HCT116 (cell line): ENCODE data around the gene TNFAIP2. TPM values are rescaled to one million over a fixed set of nuclear protein-coding genes. Genes with fewer than 3 reads are reported as not detected.

ENCODE experiments used
- ATAC-seq: fragments of 200-7000 bp; cut with Tn5 transposase; 2 replicates; pipeline ENCODE4 v1.9.1; 2020; ENCODE audit warnings: mild to moderate bottlenecking, moderate library complexity
- BruUV-seq: library from RNA; stranded (reverse); fragments of 400-500 nt; replicated peaks from 2 replicates; lab custom pipeline; 2021; lab: Mats Ljungman, UMichigan
- CTCF ChIA-PET: fragments of 300-600 bp; sonication (Branson Sonifier 250); formaldehyde crosslinking; loops from one replicate; lab custom pipeline; 2021; ENCODE audit warnings: antibody characterized with exemption; lab: Charles Lee
- POLR2A ChIA-PET: fragments of 300-600, 350-600 bp; sonication (Branson Sonifier 250); formaldehyde crosslinking; loops from one replicate; lab custom pipeline; 2021; ENCODE audit warnings: antibody characterized with exemption; lab: Charles Lee
- RAD21 ChIA-PET, 2 experiments: fragments of 300-600 bp; sonication (Branson Sonifier 250); formaldehyde crosslinking; loops; one replicate each; lab custom pipeline; 2023; ENCODE audit warnings: low total read pairs in 2 of 2; ENCODE audit not compliant: uncharacterized antibody in 2 of 2, unreplicated experiment in 2 of 2, low non-redundant PET in 1 of 2; lab: Charles Lee
- DNase-seq: peaks from one replicate; pipeline ENCODE4 v3.0.0-alpha.2; 2010; ENCODE audit warnings: low read depth, low spot score
- H2AFZ ChIP-seq: fragments of 200-600 bp; shearing (Covaris generic), sonication (generic); 2 replicates; pipeline ENCODE4 v1.6.1; 2017; ENCODE audit warnings: low read depth, mixed run types, mixed read lengths, antibody characterized with exemption, low read length; ENCODE audit not compliant: poor library complexity, severe bottlenecking
- H3K27ac ChIP-seq: 2 replicates; pipeline ENCODE4 v1.5.1; 2012; ENCODE audit warnings: low read depth, low read length
- H3K27me3 ChIP-seq: fragments of 200-600 bp; sonication (generic); 2 replicates; pipeline ENCODE4 v1.6.1; 2016; ENCODE audit warnings: mixed run types, low read length, mixed read lengths; ENCODE audit not compliant: insufficient read depth
- H3K36me3 ChIP-seq, 2 experiments: fragments of 200-500 bp in 1 of 2; fragments of 200-600 bp in 1 of 2; sonication (Bioruptor generic) in 1 of 2; sonication (generic) in 1 of 2; 2 replicates each; pipeline versions ENCODE4 v1.5.1 to v1.6.1; 2014 to 2016; ENCODE audit warnings: low read length in 2 of 2, inconsistent platforms in 1 of 2, mixed read lengths in 1 of 2, mixed run types in 1 of 2; ENCODE audit not compliant: insufficient read depth in 2 of 2, control insufficient read depth in 1 of 2
- H3K4me1 ChIP-seq, 2 experiments: fragments of 200-600 bp in 1 of 2; sonication (generic) in 1 of 2; 2 replicates each; pipeline versions ENCODE4 v1.5.1 to v1.6.1; 2012 to 2017; ENCODE audit warnings: low read length in 2 of 2, inconsistent platforms in 1 of 2, mild to moderate bottlenecking in 1 of 2, mixed read lengths in 1 of 2, mixed run types in 1 of 2, moderate library complexity in 1 of 2; ENCODE audit not compliant: insufficient read depth in 2 of 2, control insufficient read depth in 1 of 2
- H3K4me2 ChIP-seq: fragments of 200-600 bp; sonication (generic); 2 replicates; pipeline ENCODE4 v1.6.1; 2017; ENCODE audit warnings: mixed run types, low read length, mixed read lengths
- H3K4me3 ChIP-seq, 2 experiments: fragments of 200-600 bp in 1 of 2; sonication (generic) in 1 of 2; replicated peaks in 1 of 2; 2 replicates each; pipeline ENCODE4 v1.5.1; 2011 to 2016; ENCODE audit warnings: low read length in 2 of 2, control low read depth in 1 of 2, low read depth in 1 of 2, mild to moderate bottlenecking in 1 of 2, mixed read lengths in 1 of 2, mixed run types in 1 of 2
- H3K79me2 ChIP-seq: fragments of 200-600 bp; sonication (generic); 2 replicates; pipeline ENCODE4 v1.6.1; 2017; ENCODE audit warnings: mild to moderate bottlenecking, mixed run types, low read length, moderate library complexity, mixed read lengths; ENCODE audit not compliant: insufficient read depth
- H3K9ac ChIP-seq: fragments of 200-600 bp; sonication (generic); 2 replicates; pipeline ENCODE4 v1.6.1; 2016; ENCODE audit warnings: low read length, mixed read lengths
- H3K9me2 ChIP-seq: fragments of 200-600 bp; sonication (generic), shearing (Covaris generic); 2 replicates; pipeline ENCODE4 v1.6.1; 2017; ENCODE audit warnings: mixed run types, mild to moderate bottlenecking, moderate library complexity; ENCODE audit not compliant: insufficient read depth
- H3K9me3 ChIP-seq, 2 experiments: fragments of 200-500 bp in 1 of 2; fragments of 200-600 bp in 1 of 2; sonication (Bioruptor generic) in 1 of 2; sonication (generic) in 1 of 2; 2 replicates each; pipeline ENCODE4 v1.6.1; 2014 to 2017; ENCODE audit warnings: low read length in 2 of 2, mixed read lengths in 2 of 2, inconsistent platforms in 1 of 2, low read depth in 1 of 2, mild to moderate bottlenecking in 1 of 2, mixed run types in 1 of 2, moderate library complexity in 1 of 2; ENCODE audit not compliant: control insufficient read depth in 1 of 2, insufficient read depth in 1 of 2
- H4K20me1 ChIP-seq: fragments of 200-600 bp; sonication (generic), shearing (Covaris generic); 2 replicates; pipeline ENCODE4 v1.6.1; 2017; ENCODE audit warnings: mixed run types, mild to moderate bottlenecking, moderate library complexity; ENCODE audit not compliant: insufficient read depth
- ATF3 ChIP-seq: IDR thresholded peaks from 2 replicates; pipeline ENCODE4 v1.6.1; 2012
- CBX3 ChIP-seq: IDR thresholded peaks from 2 replicates; pipeline ENCODE4 v1.6.1; 2012; ENCODE audit warnings: low read depth
- EGR1 ChIP-seq: IDR thresholded peaks from 2 replicates; pipeline ENCODE4 v1.6.1; 2012; ENCODE audit warnings: low read depth
- EZH2phosphoT487 ChIP-seq: fragments of 200-600 bp; IDR thresholded peaks from 2 replicates; pipeline ENCODE4 v1.6.1; 2018; ENCODE audit warnings: antibody characterized with exemption, borderline replicate concordance
- FOSL1 ChIP-seq: IDR thresholded peaks from 2 replicates; pipeline ENCODE4 v1.6.1; 2012; ENCODE audit warnings: low read depth
- MAX ChIP-seq: IDR thresholded peaks from 2 replicates; pipeline ENCODE4 v1.6.1; 2012
- POLR2AphosphoS5 ChIP-seq: IDR thresholded peaks from 2 replicates; pipeline ENCODE4 v1.6.1; 2011; ENCODE audit warnings: mild to moderate bottlenecking, low read depth, low read length, moderate library complexity
- RAD21 ChIP-seq: IDR thresholded peaks from 2 replicates; pipeline ENCODE4 v1.6.1; 2012; ENCODE audit warnings: low read depth, mild to moderate bottlenecking
- SIN3A ChIP-seq: IDR thresholded peaks from 2 replicates; pipeline ENCODE4 v1.6.1; 2012; ENCODE audit warnings: low read depth
- SP1 ChIP-seq: IDR thresholded peaks from 2 replicates; pipeline ENCODE4 v1.6.1; 2012; ENCODE audit warnings: low read depth
- SRF ChIP-seq: IDR thresholded peaks from 2 replicates; pipeline ENCODE4 v1.6.1; 2012; ENCODE audit warnings: low read depth
- TCF7L2 ChIP-seq: IDR thresholded peaks from 2 replicates; pipeline ENCODE4 v1.7.0; 2011; ENCODE audit warnings: borderline replicate concordance, inconsistent platforms; ENCODE audit not compliant: insufficient read depth, insufficient read length; ENCODE audit errors: extremely low read depth
- ZFX ChIP-seq: fragments of 450-650 bp; IDR thresholded peaks from 2 replicates; pipeline ENCODE4 v1.6.1; 2017
- ZNF274 ChIP-seq: fragments of 200-500 bp; sonication (Bioruptor generic); IDR thresholded peaks from 2 replicates; pipeline ENCODE4 v1.6.1; 2014; ENCODE audit warnings: mild to moderate bottlenecking, low read depth, low read length, inconsistent platforms
- intact Hi-C: fragments of 100-400 bp; cut with micrococcal nuclease; formaldehyde crosslinking; loops from 2 replicates; pipeline ENCODE4 v1.10.0; 2022
- total RNA-seq: library from RNA; stranded (reverse); gene quantifications from one replicate; pipeline ENCODE4 v1.2.1, GENCODE V29; 2021; ENCODE audit not compliant: unreplicated experiment

TNFAIP2 gene
- total RNA-seq, 1 experiment from 2014 or later, result 74.8 TPM

GRCh38 chr14:103164006-103164405, 40.7 kb downstream of the TNFAIP2 start:
- no peak overlapping the region for H3K9ac ChIP-seq
- no peaks in the 10 kb centered on the region for H3K79me2 ChIP-seq
- no peaks in the 10 kb centered on the region for H4K20me1 ChIP-seq
- no peak overlapping the region for H3K27ac ChIP-seq
- ChIA-PET RAD21 (no interaction called here), POLR2A (no interaction called here), CTCF (no interaction called here)
- peaks cover 0 to under 1% of the 10 kb centered on the region in 2 experiments; a peak in 2 of 4 replicates for H3K9me3 ChIP-seq
- ATAC-seq, result no peak
- BruUV-seq, result no TSS peak
- H3K4me3 ChIP-seq, result no peak overlapping the region
- TF ChIP-seq ZFX (no peak), SRF (no peak), SIN3A (no peak), MAX (no peak), RAD21 (no peak), ZNF274 (no peak)
- H3K9me2 ChIP-seq, result no peaks in the 10 kb centered on the region
- H3K36me3 ChIP-seq, result no peaks in the 10 kb centered on the region
- H3K4me2 ChIP-seq, result no peak overlapping the region
- intact Hi-C loops, result no loop called here
- H3K27me3 ChIP-seq, result no peaks in the 10 kb centered on the region
- H3K4me1 ChIP-seq, result peaks cover 11 to 15% of the 10 kb centered on the region in 2 experiments
- H2AFZ ChIP-seq, result no peak overlapping the region
- DNase-seq, result no peak

- intact Hi-C loops, result no loop called here
- ChIA-PET RAD21 (no interaction called here), POLR2A (no interaction called here), CTCF (no interaction called here)
- no peaks in the 10 kb centered on the region for H3K9me2 ChIP-seq
- TF ChIP-seq CBX3 (no peak), POLR2AphosphoS5 (no peak), SP1 (no peak), TCF7L2 (no peak), SIN3A (no peak), EGR1 (no peak), ATF3 (no peak), EZH2phosphoT487 (no peak), FOSL1 (no peak)
- no TSS peak for BruUV-seq
- no peak for DNase-seq
- no peak overlapping the region for H3K4me2 ChIP-seq
- H3K27me3 ChIP-seq, result no peaks in the 10 kb centered on the region
- peaks cover 11 to 15% of the 10 kb centered on the region in 2 experiments for H3K4me1 ChIP-seq
- H3K79me2 ChIP-seq, result no peaks in the 10 kb centered on the region
- H3K27ac ChIP-seq, result no peak overlapping the region
- H3K9me3 ChIP-seq, result peaks cover 0 to 3% of the 10 kb centered on the region in 2 experiments; a peak in 2 of 4 replicates
- ATAC-seq, result no peak
- H3K9ac ChIP-seq, result no peak overlapping the region
- no peaks in the 10 kb centered on the region for H3K36me3 ChIP-seq
- H3K4me3 ChIP-seq, result no peak overlapping the region
- H4K20me1 ChIP-seq, result no peaks in the 10 kb centered on the region
- no peak overlapping the region for H2AFZ ChIP-seq
Measured at GRCh38 chr14:103164779-103165178, 41.5 kb downstream of the TNFAIP2 start.
